ENCODE results near the gene MAFB.

Gene MAFB

DNA sequence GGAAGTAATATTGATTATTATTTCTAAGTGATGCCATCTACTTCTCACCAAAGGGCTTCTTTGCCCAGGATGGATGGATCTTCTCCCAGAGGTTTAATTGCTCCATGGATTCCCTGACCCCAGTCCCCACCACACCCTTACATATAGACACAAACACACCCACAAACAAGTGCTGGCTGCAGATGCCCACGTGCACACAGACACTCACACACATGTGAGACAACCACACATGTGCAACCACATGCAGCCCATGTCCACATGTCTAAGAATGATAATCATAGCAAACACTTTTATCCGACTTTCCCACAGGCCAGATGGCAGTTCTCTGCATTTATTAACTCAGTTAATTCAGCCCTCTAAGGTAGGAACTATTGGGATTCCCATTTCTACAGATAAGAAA, 44.2 kb downstream of the MAFB start (continued):
- TF ChIP-seq ZNF830 (tag by site-specific recombination; IDR thresholded peaks at IDR 0.05; ENCODE audit: low read depth) (no peak), ZNF266 (tag by site-specific recombination; IDR thresholded peaks at IDR 0.05; ENCODE audit: low read depth) (no peak), ZNF571 (tag by site-specific recombination; IDR thresholded peaks at IDR 0.05) (no peak), ZNF133 (tag by site-specific recombination; IDR thresholded peaks at IDR 0.05) (no peak), ZNF837 (tag by site-specific recombination; IDR thresholded peaks at IDR 0.05) (no peak), ZNF175 (tag by site-specific recombination; IDR thresholded peaks at IDR 0.05) (no peak), ZNF488 (tag by site-specific recombination; IDR thresholded peaks at IDR 0.05) (no peak), ZNF510 (tag by site-specific recombination; IDR thresholded peaks at IDR 0.05; ENCODE audit: insufficient replicate concordance) (no peak), ZNF624 (tag by site-specific recombination; IDR thresholded peaks at IDR 0.05) (no peak)

DNA sequence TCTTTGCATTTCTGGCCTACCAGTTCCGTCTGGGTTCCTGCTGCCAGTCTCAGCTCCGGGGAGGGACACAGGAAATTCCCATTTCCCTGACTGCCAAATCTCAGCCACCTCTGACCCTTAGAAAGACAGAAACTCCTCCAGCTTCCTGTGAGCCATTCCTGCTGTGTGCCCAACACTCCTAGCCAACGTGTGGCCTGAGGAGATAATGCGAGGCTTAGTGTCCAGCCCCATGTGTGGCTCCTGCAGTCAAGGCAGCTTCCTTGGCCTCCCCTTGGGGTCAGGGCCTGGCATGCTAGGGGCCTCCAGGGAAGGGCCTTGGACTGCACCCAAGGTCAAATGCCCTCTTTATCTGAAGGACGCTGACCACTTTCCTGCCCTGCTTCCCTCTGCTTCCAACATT, 45.1 kb downstream of the MAFB start:
- POLR2A ChIA-PET = no interaction called here
- CTCF ChIA-PET = interaction anchor here (0.6 kb wide), 1 partner anchor 1214 kb away, joined by 3 read pairs; no protein-coding TSS in a partner anchor
- Histone ChIP-seq H3K9me3 (ENCODE audit: control insufficient read depth, insufficient read depth, low read depth, low read length) (no peaks in the 10 kb centered on the region), H3K27ac (ENCODE audit: extremely low read depth, low read depth, low read length) (no peak overlapping the region), H3K36me3 (ENCODE audit: control insufficient read depth in 2 of 2, insufficient read depth in 1 of 2, low read length in 2 of 2) (no peaks in the 10 kb centered on the region), H3K4me1 (ENCODE audit: control insufficient read depth, insufficient read depth, low read length) (no peaks in the 10 kb centered on the region), H3K4me3 (ENCODE audit: low read depth, low read length) (no peak overlapping the region)
- TF ChIP-seq ZNF169 (tag by site-specific recombination; IDR thresholded peaks at IDR 0.05) (no peak), ZIC2 (tag by site-specific recombination; IDR thresholded peaks at IDR 0.05) (no peak), ZNF544 (tag by site-specific recombination; IDR thresholded peaks at IDR 0.05) (no peak), ZBTB48 (tag by site-specific recombination; IDR thresholded peaks at IDR 0.05) (no peak), KLF16 (tag by site-specific recombination; IDR thresholded peaks at IDR 0.05) (no peak), ZNF560 (tag by site-specific recombination; IDR thresholded peaks at IDR 0.05; ENCODE audit: borderline replicate concordance) (no peak), BCL6B (tag by site-specific recombination; IDR thresholded peaks at IDR 0.05) (no peak), TRIM28 (IDR thresholded peaks at IDR 0.05; ENCODE audit: borderline replicate concordance, low read length) (no peak), ZNF837 (tag by site-specific recombination; IDR thresholded peaks at IDR 0.05) (no peak), ZNF404 (tag by site-specific recombination; IDR thresholded peaks at IDR 0.05) (no peak), ZBTB6 (tag by site-specific recombination; IDR thresholded peaks at IDR 0.05) (no peak), OVOL3 (tag by site-specific recombination; IDR thresholded peaks at IDR 0.05) (no peak), PRDM2 (tag by site-specific recombination; IDR thresholded peaks at IDR 0.05; ENCODE audit: borderline replicate concordance) (no peak)
- TF ChIP-seq, protein P1, sequence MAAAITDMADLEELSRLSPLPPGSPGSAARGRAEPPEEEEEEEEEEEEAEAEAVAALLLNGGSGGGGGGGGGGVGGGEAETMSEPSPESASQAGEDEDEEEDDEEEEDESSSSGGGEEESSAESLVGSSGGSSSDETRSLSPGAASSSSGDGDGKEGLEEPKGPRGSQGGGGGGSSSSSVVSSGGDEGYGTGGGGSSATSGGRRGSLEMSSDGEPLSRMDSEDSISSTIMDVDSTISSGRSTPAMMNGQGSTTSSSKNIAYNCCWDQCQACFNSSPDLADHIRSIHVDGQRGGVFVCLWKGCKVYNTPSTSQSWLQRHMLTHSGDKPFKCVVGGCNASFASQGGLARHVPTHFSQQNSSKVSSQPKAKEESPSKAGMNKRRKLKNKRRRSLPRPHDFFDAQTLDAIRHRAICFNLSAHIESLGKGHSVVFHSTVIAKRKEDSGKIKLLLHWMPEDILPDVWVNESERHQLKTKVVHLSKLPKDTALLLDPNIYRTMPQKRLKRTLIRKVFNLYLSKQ (tag by site-specific recombination; IDR thresholded peaks at IDR 0.05; ENCODE audit: borderline replicate concordance) = no peak

Data from HEK293 (cell line).